ENCODE results near the gene BEAN1. TPM values are rescaled to one million over a fixed set of nuclear protein-coding genes. Genes with fewer than 3 reads are reported as not detected.
A peak's percentile ranks its signal among the peaks of the same experiment; 100 is the strongest.
"Not testable (repeated sequence)": the region's sequence is repeated elsewhere in the genome, so short reads cannot be mapped to it uniquely, and the experiment has no call there.

The BEAN1 gene
- total RNA-seq, 2 donors from 2014 or later, result 1.2 to 1.6 TPM

GRCh38 chr16:66489818-66490217 is 62.7 kb downstream of the BEAN1 start:
- intact Hi-C loops (cut with DNase I), result loop anchor here in 1 of 2 donors (5.0 kb wide), 1 partner anchor 138 kb away; no protein-coding TSS in a partner anchor
- DNase-seq (no peak), ATAC-seq (no peak)

DNA sequence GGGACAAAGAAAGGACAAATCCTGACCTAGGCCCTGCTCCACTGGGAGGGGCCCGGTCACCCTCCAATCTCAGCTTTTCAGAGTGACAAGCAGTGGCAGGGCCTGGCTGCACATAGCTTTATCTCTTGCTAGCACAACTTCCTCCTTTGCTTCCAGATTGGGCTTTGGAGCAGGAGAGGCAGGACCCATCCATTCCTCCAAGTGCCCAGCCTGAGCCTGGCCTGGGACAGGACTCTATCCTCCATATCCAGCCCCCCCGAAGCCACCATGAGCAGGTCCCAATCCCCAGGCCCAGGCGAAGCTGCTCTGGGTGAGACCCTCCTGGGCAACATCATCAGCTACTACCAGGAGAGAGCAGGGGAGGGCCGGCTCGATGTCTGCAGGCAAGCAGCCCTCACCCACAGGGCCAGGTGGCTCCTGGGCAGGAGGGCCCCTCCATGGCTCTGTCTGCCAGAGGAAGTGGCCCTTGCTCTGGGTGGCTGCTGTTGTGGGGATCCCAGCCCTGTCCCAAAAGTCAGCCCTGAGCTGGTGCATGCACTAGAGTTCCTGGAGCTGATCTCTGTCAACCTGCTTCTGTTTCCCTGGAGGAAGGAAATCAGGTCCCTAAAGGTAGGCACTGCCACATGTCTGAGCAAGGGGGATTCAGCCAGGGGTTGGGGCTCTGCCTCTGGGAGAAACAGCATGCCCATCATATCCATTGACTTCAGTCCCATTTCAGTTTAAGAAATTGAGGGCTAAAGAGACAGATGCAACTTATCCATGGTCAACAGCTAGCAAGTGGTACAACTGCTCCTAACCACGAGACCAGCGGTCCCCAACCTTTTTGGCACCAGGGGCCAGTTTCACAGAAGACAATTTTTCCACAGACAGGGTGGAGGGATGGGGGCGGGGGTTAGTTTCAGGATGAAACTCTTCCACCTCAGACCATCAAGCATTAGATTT is 64.0 kb downstream of the BEAN1 start:
- ATAC-seq (no peak), DNase-seq (no peak)
- intact Hi-C loops (cut with DNase I), result no loop called here

GRCh38 chr16:66491716-66492064 is 64.6 kb downstream of the BEAN1 start:
- no peak for ATAC-seq
- intact Hi-C loops (cut with DNase I), result no loop called here
- no peak for DNase-seq

DNA sequence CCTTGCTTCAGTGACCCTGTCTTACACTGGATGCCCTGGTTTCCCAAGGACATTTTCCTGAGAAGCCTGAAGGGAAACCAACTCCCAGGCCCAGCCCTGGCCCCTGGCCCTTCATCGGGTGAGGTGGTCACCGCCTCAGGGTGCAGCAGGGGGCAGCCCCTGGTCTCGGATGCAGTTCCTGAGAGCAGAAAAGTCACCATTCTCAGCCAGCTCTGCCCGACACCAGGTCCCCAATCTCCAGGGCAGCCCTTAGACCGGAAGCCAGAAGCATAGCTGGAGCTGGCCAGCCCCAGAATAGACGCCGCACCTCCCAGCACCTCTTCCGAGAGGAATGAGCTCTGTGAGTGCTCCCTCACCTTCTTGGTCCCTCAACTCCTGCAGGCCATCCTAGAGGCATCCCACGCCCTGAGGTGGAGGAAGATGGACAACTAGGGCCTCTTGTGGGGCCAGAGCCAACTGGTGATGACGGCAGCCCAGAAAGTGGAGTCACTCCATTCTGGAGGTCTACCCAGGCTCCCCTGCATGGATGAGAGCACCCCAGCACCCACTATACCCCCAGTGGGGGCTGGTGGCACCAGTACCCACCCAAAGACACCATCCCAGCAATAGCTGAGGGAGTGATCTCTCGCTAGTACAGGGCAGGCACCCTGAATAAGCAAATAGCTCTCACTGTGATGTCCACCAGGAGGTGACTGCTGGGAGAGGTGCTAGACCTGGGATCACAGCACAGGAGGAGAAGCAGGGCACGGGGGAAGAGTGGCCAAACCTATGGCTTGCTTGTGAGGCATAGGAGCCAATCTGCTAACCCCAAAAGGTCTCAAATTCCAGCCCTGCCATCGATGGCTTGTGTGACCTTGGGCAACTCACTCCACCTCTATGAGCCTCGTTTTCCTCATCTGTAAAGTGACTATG is 66.7 kb downstream of the BEAN1 start:
- no peak for DNase-seq
- intact Hi-C loops (cut with DNase I), result no loop called here
- ATAC-seq, result no peak

GRCh38 chr16:66494916-66495315 is 67.8 kb downstream of the BEAN1 start:
- DNase-seq, result no peak

DNA sequence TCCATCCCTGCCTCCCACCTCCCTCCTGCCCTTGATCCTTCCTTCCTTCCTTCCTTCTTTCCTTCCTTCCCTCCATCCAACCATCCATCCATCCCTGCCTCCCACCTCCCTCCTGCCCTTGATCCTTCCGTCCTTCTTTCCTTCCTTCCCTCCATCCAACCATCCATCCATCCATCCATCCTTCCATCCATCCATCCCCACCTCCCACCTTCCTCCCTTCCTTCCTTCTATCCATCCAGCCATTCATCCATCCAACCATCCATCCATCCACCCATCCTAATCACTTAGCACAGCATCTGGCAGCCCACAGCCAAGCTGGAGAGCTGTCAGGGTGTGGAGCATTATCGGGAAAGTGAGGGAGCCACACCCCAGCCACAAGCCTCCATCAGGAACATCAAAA is 68.3 kb downstream of the BEAN1 start:
- ATAC-seq (no peak), DNase-seq (no peak)
- intact Hi-C loops (cut with DNase I), result no loop called here

More at GRCh38 chr16:66494916-66495315, 67.8 kb downstream of the BEAN1 start:
- intact Hi-C loops (cut with DNase I), result no loop called here
- no peak for ATAC-seq

DNA sequence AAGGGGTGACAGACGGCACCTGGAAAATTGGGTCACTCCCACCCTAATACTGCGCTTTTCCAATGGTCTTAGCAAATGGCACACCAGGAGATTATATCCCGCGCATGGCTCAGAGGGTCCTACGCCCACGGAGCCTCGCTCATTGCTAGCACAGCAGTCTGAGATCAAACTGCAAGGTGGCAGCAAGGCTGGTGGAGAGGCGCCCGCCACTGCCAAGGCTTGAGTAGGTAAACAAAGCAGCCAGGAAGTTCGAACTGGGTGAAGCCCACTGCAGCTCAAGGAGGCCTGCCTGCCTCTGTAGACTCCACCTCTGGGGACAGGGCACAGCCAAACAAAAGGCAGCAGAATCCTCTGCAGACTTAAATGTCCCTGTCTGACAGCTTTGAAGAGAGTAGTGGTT is 69.1 kb downstream of the BEAN1 start:
- ATAC-seq; DNase-seq; intact Hi-C loops (cut with DNase I): not testable (repeated sequence)

- intact Hi-C loops (cut with DNase I); ATAC-seq; DNase-seq: not testable (repeated sequence)
Measured at GRCh38 chr16:66497921-66498320, 70.8 kb downstream of the BEAN1 start.

GRCh38 chr16:66501563-66501962 is 74.5 kb downstream of the BEAN1 start:
- intact Hi-C loops (cut with DNase I); ATAC-seq: not testable (repeated sequence)

GRCh38 chr16:66502020-66502913 is 75.2 kb downstream of the BEAN1 start:
- intact Hi-C loops (cut with DNase I), result no loop called here
- peak; percentile 88 to 91 for ATAC-seq
- no peak for DNase-seq

More at GRCh38 chr16:66501563-66501962, 74.5 kb downstream of the BEAN1 start:
- DNase-seq, result not testable (repeated sequence)

GRCh38 chr16:66503030-66503429 is 75.9 kb downstream of the BEAN1 start:
- DNase-seq, result no peak
- peak; percentile 55 to 81 for ATAC-seq
- intact Hi-C loops (cut with DNase I), result no loop called here

DNA sequence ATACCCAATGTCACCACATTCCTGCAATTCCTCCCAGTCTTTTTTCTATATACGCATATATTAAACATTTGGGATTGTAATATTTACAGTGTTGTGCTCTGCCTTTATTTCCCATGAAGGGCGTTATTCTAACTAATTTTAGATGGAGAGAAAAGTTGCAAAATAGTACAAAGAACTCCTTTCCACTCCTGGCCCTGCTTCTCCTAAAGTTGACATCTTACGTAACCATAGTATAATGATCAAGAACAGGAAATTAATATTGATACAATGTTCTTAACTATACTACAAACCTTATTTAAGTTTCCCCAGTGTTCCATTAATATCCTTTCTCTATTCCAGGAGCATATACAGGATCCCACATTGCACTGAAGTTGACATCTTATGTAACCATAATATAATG is 76.5 kb downstream of the BEAN1 start:
- DNase-seq (no peak), ATAC-seq (no peak)
- intact Hi-C loops (cut with DNase I), result no loop called here

- intact Hi-C loops (cut with DNase I), result no loop called here
- no peak for DNase-seq
- no peak for ATAC-seq
Measured at GRCh38 chr16:66507731-66508239, 80.7 kb downstream of the BEAN1 start.

DNA sequence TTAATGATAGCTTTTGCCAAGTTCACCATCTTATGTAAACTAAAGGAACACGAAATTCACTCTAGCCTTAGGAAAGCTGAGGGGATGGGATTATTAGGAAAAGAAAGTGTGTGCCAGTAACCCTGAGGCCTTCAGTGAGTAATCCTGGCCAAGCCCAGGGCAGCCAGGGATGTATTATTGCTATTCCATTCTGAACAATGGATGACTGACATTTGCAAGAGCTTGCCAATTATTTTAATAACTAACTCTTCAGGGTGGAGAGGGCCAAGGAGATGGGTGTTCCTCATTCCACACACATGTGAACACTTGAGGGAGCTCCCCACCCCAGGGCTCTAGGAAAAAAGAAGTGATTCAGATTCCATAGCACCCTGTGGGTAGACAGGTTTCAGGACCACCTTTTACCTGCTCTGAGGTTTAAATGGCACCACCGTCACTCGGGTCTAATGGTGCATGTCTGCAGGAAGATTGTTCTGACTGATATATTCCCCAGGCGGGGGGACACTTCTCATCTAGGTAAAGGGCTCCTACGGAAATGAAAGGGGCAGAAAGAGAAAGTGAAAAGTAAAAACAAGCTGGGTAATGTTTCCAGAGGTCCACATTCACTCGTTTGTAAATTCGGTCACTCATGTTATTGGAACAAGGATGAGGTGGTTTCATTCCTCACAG is 81.3 kb downstream of the BEAN1 start:
- DNase-seq, result no peak
- intact Hi-C loops (cut with DNase I), result no loop called here
- peak in 1 of 2 donors; percentile 60 for ATAC-seq

GRCh38 chr16:66508914-66509496 is 81.9 kb downstream of the BEAN1 start:
- DNase-seq (no peak), ATAC-seq (no peak)
- intact Hi-C loops (cut with DNase I), result no loop called here

- intact Hi-C loops (cut with DNase I), result no loop called here
- DNase-seq, result no peak
- no peak for ATAC-seq
Measured at GRCh38 chr16:66509576-66509975, 82.5 kb downstream of the BEAN1 start.

DNA sequence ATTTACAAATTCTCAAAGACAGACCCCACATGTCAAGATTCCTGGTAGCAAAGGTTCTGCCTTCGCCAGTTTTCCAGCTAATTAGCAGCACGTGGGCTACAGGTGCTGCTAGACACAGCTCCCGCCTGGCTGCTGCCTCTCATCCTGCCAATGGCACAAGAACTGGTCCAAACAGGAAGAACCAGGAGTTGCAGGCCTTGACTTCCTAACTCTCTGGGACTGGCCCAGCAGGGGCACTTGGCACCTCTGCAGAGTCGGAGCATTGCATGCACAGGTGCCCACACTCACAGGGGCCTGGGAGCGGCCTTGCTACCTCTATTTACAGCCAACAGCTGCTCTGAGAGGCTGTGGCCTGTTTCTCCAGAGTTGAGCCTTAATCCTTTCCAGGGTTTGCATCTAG is 83.2 kb downstream of the BEAN1 start:
- no peak for DNase-seq
- intact Hi-C loops (cut with DNase I), result no loop called here

More for the DNA sequence above, 83.2 kb downstream of the BEAN1 start:
- no peak for ATAC-seq
